B cell (primary cell): ENCODE measurements around the gene TMEM176A. TPM values are rescaled to one million over a fixed set of nuclear protein-coding genes. Genes with fewer than 3 reads are reported as not detected.

Source experiments
- ATAC-seq: fragments of 200-7000 bp; cut with Tn5 transposase; one replicate; pipeline ENCODE4 v1.10.0; 2021; ENCODE audit warnings: low read depth, mild to moderate bottlenecking, moderate number of reproducible peaks, moderate library complexity
- CTCF ChIA-PET: fragments of 350-600 bp; sonication (Branson Sonifier 250); formaldehyde crosslinking; loops from one replicate; lab custom pipeline; 2021; ENCODE audit warnings: antibody characterized with exemption, inconsistent platforms; lab: Charles Lee
- POLR2A ChIA-PET: fragments of 350-600 bp; sonication (Branson Sonifier 250); formaldehyde crosslinking; loops from one replicate; lab custom pipeline; 2021; ENCODE audit warnings: antibody characterized with exemption; lab: Charles Lee
- DNase-seq: peaks from one replicate; pipeline ENCODE4 v3.0.0; 2013
- H2AFZ ChIP-seq: 2 replicates; pipeline ENCODE4 v1.6.1; 2012; ENCODE audit warnings: mild to moderate bottlenecking, low read depth, low read length; ENCODE audit not compliant: insufficient read depth, poor library complexity, severe bottlenecking
- H3K27ac ChIP-seq, 2 donors: 1 replicate in 1 of 2; 2 replicates in 1 of 2; pipeline ENCODE4 v1.5.1; 2012 to 2013; ENCODE audit warnings: low read length in 2 of 2, mild to moderate bottlenecking in 2 of 2, moderate library complexity in 1 of 2
- H3K27me3 ChIP-seq, 4 experiments: fragments of 200-600 bp in 1 of 4; sonication (generic) in 1 of 4; replicated peaks in 1 of 4; 1 replicate in 2 of 4; 2 replicates in 2 of 4; pipeline versions ENCODE4 v1.6.1 to v1.7.0; 2013 to 2016; ENCODE audit warnings: low read length in 3 of 4, mild to moderate bottlenecking in 2 of 4, mixed read lengths in 1 of 4, moderate library complexity in 1 of 4; ENCODE audit not compliant: insufficient read depth in 4 of 4, control insufficient read depth in 3 of 4; ENCODE audit errors: control extremely low read depth in 1 of 4
- H3K36me3 ChIP-seq, 2 experiments: replicated peaks in 1 of 2; 1 replicate in 1 of 2; 2 replicates in 1 of 2; pipeline versions ENCODE4 v1.6.1 to v1.7.1; 2013; ENCODE audit warnings: low read length in 1 of 2; ENCODE audit not compliant: insufficient read depth in 2 of 2, control insufficient read depth in 1 of 2; ENCODE audit errors: control extremely low read depth in 1 of 2, extremely low read depth in 1 of 2
- H3K4me1 ChIP-seq, 2 donors: fragments of 200-600 bp in 1 of 2; sonication (generic) in 1 of 2; 1 replicate in 1 of 2; 2 replicates in 1 of 2; pipeline versions ENCODE4 v1.5.1 to v1.6.1; 2013 to 2017; ENCODE audit warnings: low read length in 2 of 2; ENCODE audit not compliant: control insufficient read depth in 2 of 2, insufficient read depth in 2 of 2
- H3K4me2 ChIP-seq: replicated peaks from 2 replicates; pipeline ENCODE3; 2012; ENCODE audit warnings: mild to moderate bottlenecking, low read depth, low read length; ENCODE audit not compliant: poor library complexity, severe bottlenecking
- H3K4me3 ChIP-seq, 5 experiments: fragments of 200-600 bp in 1 of 5; sonication (generic) in 1 of 5; 1 replicate in 3 of 5; 2 replicates in 2 of 5; pipeline versions ENCODE4 v1.5.1 to v1.7.0; 2011 to 2016; ENCODE audit warnings: low read length in 4 of 5, mild to moderate bottlenecking in 4 of 5, low read depth in 2 of 5, control low read depth in 1 of 5, moderate library complexity in 1 of 5; ENCODE audit not compliant: insufficient read depth in 1 of 5; ENCODE audit errors: control extremely low read depth in 1 of 5, extremely low read depth in 1 of 5
- H3K79me2 ChIP-seq: fragments of 200-600 bp; sonication (generic); one replicate; pipeline ENCODE4 v1.6.0; 2016; ENCODE audit warnings: low read length; ENCODE audit not compliant: control insufficient read depth, insufficient read depth
- H3K9ac ChIP-seq: fragments of 200-600 bp; sonication (generic); 2 replicates; pipeline ENCODE4 v1.6.1; 2017; ENCODE audit warnings: mild to moderate bottlenecking, low read length, moderate library complexity
- H3K9me3 ChIP-seq, 3 donors: one replicate each; pipeline versions ENCODE4 v1.6.1 to v1.7.1; 2013; ENCODE audit warnings: low read length in 2 of 3; ENCODE audit not compliant: control insufficient read depth in 2 of 3, insufficient read depth in 1 of 3; ENCODE audit errors: control extremely low read depth in 1 of 3
- H4K20me1 ChIP-seq: 2 replicates; pipeline ENCODE4 v1.6.0; 2012; ENCODE audit warnings: mild to moderate bottlenecking, low read length; ENCODE audit not compliant: insufficient read depth, control insufficient read depth, poor library complexity, severe bottlenecking
- H3K27ac Mint-ChIP-seq: one replicate; pipeline ENCODE4 v1.8.0; 2021; ENCODE audit warnings: mixed read lengths
- H3K27me3 Mint-ChIP-seq: one replicate; pipeline ENCODE4 v1.8.0; 2021; ENCODE audit warnings: mixed read lengths
- H3K4me1 Mint-ChIP-seq: one replicate; pipeline ENCODE4 v1.8.0; 2021; ENCODE audit warnings: mixed read lengths
- H3K4me3 Mint-ChIP-seq: one replicate; pipeline ENCODE4 v1.8.0; 2021; ENCODE audit warnings: mixed read lengths
- H3K9me3 Mint-ChIP-seq: one replicate; pipeline ENCODE4 v1.8.0; 2022; ENCODE audit warnings: mixed read lengths; ENCODE audit not compliant: insufficient read depth
- EZH2 ChIP-seq: IDR thresholded peaks from 2 replicates; pipeline ENCODE4 v1.6.1; 2012; ENCODE audit warnings: borderline replicate concordance, low read depth, mild to moderate bottlenecking, moderate library complexity, low read length; ENCODE audit not compliant: insufficient read depth, poor library complexity, severe bottlenecking
- WGBS: methylation state at CpG from one replicate; pipeline ENCODE4 v1.1.5; 2013; ENCODE audit warnings: missing lambda C conversion rate; ENCODE audit not compliant: insufficient coverage; 5-methylcytosine and 5-hydroxymethylcytosine counted together
- intact Hi-C: fragments of 100-400 bp; cut with micrococcal nuclease; formaldehyde crosslinking; loops from one replicate; pipeline ENCODE4 v1.10.0; 2022
- polyA plus RNA-seq: library from polyadenylated mRNA; depleted of rRNA; stranded (reverse); fragments of >200 nt; gene quantifications from 2 replicates; pipeline ENCODE4 v1.2.3, GENCODE V29; 2012
- total RNA-seq, 2 donors: library from RNA; stranded (reverse); fragments of 120-200 nt in 1 of 2; gene quantifications; 1 replicate in 1 of 2; 2 replicates in 1 of 2; pipeline versions ENCODE4 v1.2.3 to v1.2.4, GENCODE V29; 2013 to 2022
- TF ChIP-seq, protein P1 (sequence below): fragments of 200-600 bp; IDR thresholded peaks from one replicate; pipeline ENCODE4 v1.8.0; 2022; ENCODE audit warnings: antibody characterized with exemption, mild to moderate bottlenecking

Gene TMEM176A
- total and polyA plus RNA-seq, 2 donors (not counting 1 experiment from before 2014, with no cell fraction given) = 1.1 TPM; not detected in 1

DNA sequence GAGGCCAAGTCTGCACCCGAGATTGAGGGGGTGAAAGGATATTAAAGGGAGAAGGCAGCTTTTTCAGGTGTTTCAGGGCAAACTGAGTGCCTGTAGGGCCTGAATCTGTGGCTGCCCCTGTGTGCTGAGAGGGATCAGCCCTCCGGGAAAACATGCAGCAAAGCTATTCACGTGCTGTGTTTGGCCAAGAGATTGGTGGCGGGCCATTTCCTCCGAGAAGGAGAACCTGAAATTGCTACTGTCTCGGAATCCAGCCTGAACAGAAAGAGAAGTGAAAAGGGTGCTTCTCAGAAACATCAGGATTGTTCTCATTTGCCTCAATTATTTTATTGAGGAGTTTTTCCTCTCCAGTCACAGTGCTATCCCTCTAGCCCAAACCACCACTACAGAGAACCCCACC is 47.3 kb upstream of the TMEM176A start:
- 31% methylated on average over 6 of the region's 6 CpGs for WGBS
- Mint-ChIP-seq H3K4me1 (peaks cover 11% of the 10 kb centered on the region), H3K9me3 (no peaks in the 10 kb centered on the region), H3K27me3 (peaks cover 17% of the 10 kb centered on the region), H3K4me3 (no peak overlapping the region), H3K27ac (no peak overlapping the region)
- ChIA-PET POLR2A (no interaction called here), CTCF (no interaction called here)
- H3K4me2 ChIP-seq = no peak overlapping the region
- no peak for DNase-seq
- H3K79me2 ChIP-seq = no peaks in the 10 kb centered on the region
- H3K36me3 ChIP-seq = no peaks in the 10 kb centered on the region
- H3K4me3 ChIP-seq = no peak overlapping the region
- TF ChIP-seq, protein P1, sequence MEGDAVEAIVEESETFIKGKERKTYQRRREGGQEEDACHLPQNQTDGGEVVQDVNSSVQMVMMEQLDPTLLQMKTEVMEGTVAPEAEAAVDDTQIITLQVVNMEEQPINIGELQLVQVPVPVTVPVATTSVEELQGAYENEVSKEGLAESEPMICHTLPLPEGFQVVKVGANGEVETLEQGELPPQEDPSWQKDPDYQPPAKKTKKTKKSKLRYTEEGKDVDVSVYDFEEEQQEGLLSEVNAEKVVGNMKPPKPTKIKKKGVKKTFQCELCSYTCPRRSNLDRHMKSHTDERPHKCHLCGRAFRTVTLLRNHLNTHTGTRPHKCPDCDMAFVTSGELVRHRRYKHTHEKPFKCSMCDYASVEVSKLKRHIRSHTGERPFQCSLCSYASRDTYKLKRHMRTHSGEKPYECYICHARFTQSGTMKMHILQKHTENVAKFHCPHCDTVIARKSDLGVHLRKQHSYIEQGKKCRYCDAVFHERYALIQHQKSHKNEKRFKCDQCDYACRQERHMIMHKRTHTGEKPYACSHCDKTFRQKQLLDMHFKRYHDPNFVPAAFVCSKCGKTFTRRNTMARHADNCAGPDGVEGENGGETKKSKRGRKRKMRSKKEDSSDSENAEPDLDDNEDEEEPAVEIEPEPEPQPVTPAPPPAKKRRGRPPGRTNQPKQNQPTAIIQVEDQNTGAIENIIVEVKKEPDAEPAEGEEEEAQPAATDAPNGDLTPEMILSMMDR = no peak
- TF ChIP-seq EZH2 = no peak
- H3K27me3 ChIP-seq = peaks cover 0 to 4% (median 0%) of the 10 kb centered on the region in 4 experiments
- H2AFZ ChIP-seq = no peak overlapping the region
- no peak overlapping the region for H3K27ac ChIP-seq
- no peaks in the 10 kb centered on the region for H3K9me3 ChIP-seq
- intact Hi-C loops = no loop called here
- H3K4me1 ChIP-seq = peaks cover 10% of the 10 kb centered on the region in 2 donors
- ATAC-seq = no peak
- no peaks in the 10 kb centered on the region for H4K20me1 ChIP-seq
- no peak overlapping the region for H3K9ac ChIP-seq

DNA sequence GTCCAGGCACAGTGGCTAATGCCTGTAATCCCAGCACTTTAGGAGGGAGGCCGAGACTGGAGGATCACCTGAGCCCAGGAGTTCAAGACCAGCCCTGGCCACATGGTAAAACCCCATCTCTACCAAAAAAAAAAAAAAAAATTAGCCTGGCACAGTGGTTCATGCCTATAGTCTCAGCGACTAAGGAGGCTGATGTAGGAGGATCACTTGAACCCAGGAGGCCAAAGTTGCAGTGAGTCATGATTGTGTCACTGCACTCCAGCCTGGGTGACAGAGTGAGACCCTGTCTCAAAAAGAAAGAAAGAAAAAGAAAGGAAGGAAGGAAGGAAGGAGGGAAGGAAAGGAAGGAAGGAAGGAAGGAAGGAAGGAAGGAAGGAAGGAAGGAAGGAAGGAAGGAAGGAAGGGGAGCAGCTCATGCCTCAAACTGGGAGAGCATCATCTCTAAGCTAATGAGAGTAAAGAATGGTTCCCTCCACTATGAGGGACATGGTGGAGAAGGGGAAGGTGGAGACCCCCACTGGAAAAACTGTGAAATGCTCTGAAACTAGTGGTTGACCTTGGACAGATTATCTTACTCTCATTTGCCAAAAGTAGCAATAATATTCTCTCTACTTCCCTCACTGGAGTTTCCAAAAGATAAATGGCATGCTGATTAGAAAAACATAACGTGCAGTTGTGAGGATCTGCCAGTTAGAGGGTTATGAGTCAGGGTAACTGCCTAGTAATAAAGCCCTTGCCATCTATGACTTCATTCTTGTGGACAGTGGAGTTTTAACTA is 46.6 kb upstream of the TMEM176A start:
- Mint-ChIP-seq H3K27ac (no peak overlapping the region), H3K4me3 (no peak overlapping the region), H3K9me3 (no peaks in the 10 kb centered on the region), H3K4me1 (peaks cover 11% of the 10 kb centered on the region), H3K27me3 (peaks cover 14% of the 10 kb centered on the region)
- intact Hi-C loops = loop anchor here (1.0 kb wide), 1 partner anchor 306 kb away; no protein-coding TSS in a partner anchor
- H3K4me1 ChIP-seq = peaks cover 10% of the 10 kb centered on the region in 2 donors
- H3K9ac ChIP-seq = no peak overlapping the region
- H3K4me3 ChIP-seq = no peak overlapping the region
- ChIA-PET POLR2A (no interaction called here), CTCF (interaction anchor here (0.6 to 3.2 kb wide), 4 partner anchors 304 to 468 kb away, joined by 3 to 33 read pairs (median 3); partner anchors contain the start of gene GIMAP8)
- WGBS = 71% methylated on average over 1 of the region's 3 CpGs
- H3K4me2 ChIP-seq = no peak overlapping the region
- ATAC-seq (no peak), DNase-seq (peak; percentile 19)
- no peaks in the 10 kb centered on the region for H3K36me3 ChIP-seq
- no peak overlapping the region for H2AFZ ChIP-seq
- H3K27me3 ChIP-seq = peaks cover 0 to 4% (median 0%) of the 10 kb centered on the region in 4 experiments
- H3K27ac ChIP-seq = no peak overlapping the region
- no peaks in the 10 kb centered on the region for H3K9me3 ChIP-seq
- H3K79me2 ChIP-seq = no peaks in the 10 kb centered on the region
- no peak for TF ChIP-seq EZH2
- TF ChIP-seq, protein P1 = peak; percentile 31
- H4K20me1 ChIP-seq = no peaks in the 10 kb centered on the region
